ENCODE measurements around the gene LMOD3.

DNA sequence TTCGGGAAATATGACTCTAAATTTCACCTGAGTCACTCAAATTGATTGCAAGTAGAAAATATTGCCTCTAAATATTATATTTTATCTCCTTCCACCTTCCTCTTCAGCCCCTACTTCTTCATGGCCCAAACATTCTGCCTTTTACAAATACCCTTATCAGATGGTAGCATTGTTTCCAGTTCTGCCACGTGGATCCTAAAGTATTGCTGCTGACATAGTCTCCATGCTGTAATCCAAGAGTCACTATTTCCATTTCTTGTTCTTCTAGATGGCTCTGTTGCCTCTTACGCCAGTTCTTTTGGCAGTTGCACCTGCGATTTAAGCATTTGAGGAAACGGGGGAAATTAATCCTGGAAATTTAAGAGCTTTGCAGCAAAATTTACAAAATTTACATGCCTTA is 13.6 kb downstream of the LMOD3 start:
- no peak for TF ChIP-seq GATA3 (IDR thresholded peaks at IDR 0.05; ENCODE audit: low read depth, low read length)
- no peak for TF ChIP-seq GATA2 (IDR thresholded peaks at IDR 0.05; ENCODE audit: low read depth, low read length)

Data from SH-SY5Y (cell line).